Astrocyte (in vitro differentiated cells and primary cell): ENCODE data around the gene MTUS2. TPM values are rescaled to one million over a fixed set of nuclear protein-coding genes. Genes with fewer than 3 reads are reported as not detected.

Experiments
- DNase-seq: peaks from one replicate; pipeline ENCODE4 v3.0.0-alpha.2; 2010; ENCODE audit warnings: low read depth
- FAIRE-seq: peaks from 2 replicates; lab custom pipeline; 2011; peaks lifted over from hg19 to GRCh38; lab: Jason Lieb, UNC
- H2AFZ ChIP-seq: 2 replicates; pipeline ENCODE4 v1.6.0; 2012; ENCODE audit warnings: low read depth, low read length, inconsistent platforms
- H3K27ac ChIP-seq: 2 replicates; pipeline ENCODE4 v1.5.1; 2011; ENCODE audit warnings: low read depth, low read length, inconsistent platforms
- H3K27me3 ChIP-seq: 2 replicates; pipeline ENCODE4 v1.6.0; 2011; ENCODE audit warnings: low read length, inconsistent platforms; ENCODE audit not compliant: insufficient read depth
- H3K36me3 ChIP-seq: 2 replicates; pipeline ENCODE4 v1.5.1; 2011; ENCODE audit warnings: low read length, inconsistent platforms; ENCODE audit not compliant: insufficient read depth
- H3K4me1 ChIP-seq: 2 replicates; pipeline ENCODE4 v1.5.1; 2011; ENCODE audit warnings: low read length, inconsistent platforms; ENCODE audit not compliant: insufficient read depth
- H3K4me2 ChIP-seq: 2 replicates; pipeline ENCODE4 v1.6.0; 2012; ENCODE audit warnings: low read length, inconsistent platforms
- H3K4me3 ChIP-seq: 2 replicates; pipeline ENCODE4 v1.5.1; 2011; ENCODE audit warnings: low read depth, mild to moderate bottlenecking, low read length, inconsistent platforms; ENCODE audit not compliant: insufficient read depth
- H3K79me2 ChIP-seq: 2 replicates; pipeline ENCODE4 v1.6.0; 2012; ENCODE audit warnings: mild to moderate bottlenecking, low read length, inconsistent platforms; ENCODE audit not compliant: insufficient read depth
- H3K9ac ChIP-seq: 2 replicates; pipeline ENCODE4 v1.6.0; 2012; ENCODE audit warnings: mild to moderate bottlenecking, low read length, inconsistent platforms
- H3K9me3 ChIP-seq: 2 replicates; pipeline ENCODE4 v1.5.1; 2012; ENCODE audit warnings: low read depth, mild to moderate bottlenecking, low read length, inconsistent platforms; ENCODE audit not compliant: insufficient read depth
- H4K20me1 ChIP-seq: 2 replicates; pipeline ENCODE4 v1.6.0; 2012; ENCODE audit warnings: low read length, inconsistent platforms; ENCODE audit not compliant: insufficient read depth
- H3K27ac Mint-ChIP-seq: one replicate; pipeline ENCODE4 v1.8.0; 2021; ENCODE audit warnings: mild to moderate bottlenecking, mixed read lengths; ENCODE audit not compliant: unreplicated experiment
- H3K27me3 Mint-ChIP-seq: one replicate; pipeline ENCODE4 v1.8.0; 2021; ENCODE audit warnings: low read depth, mixed read lengths; ENCODE audit not compliant: unreplicated experiment
- H3K36me3 Mint-ChIP-seq: one replicate; pipeline ENCODE4 v1.8.0; 2021; ENCODE audit warnings: low read depth, mixed read lengths; ENCODE audit not compliant: unreplicated experiment
- H3K4me1 Mint-ChIP-seq: one replicate; pipeline ENCODE4 v1.8.0; 2021; ENCODE audit warnings: low read depth, mixed read lengths; ENCODE audit not compliant: unreplicated experiment
- H3K4me3 Mint-ChIP-seq: one replicate; pipeline ENCODE4 v1.8.0; 2021; ENCODE audit warnings: mild to moderate bottlenecking, moderate library complexity, mixed read lengths; ENCODE audit not compliant: unreplicated experiment
- H3K9me3 Mint-ChIP-seq: one replicate; pipeline ENCODE4 v1.8.0; 2021; ENCODE audit warnings: mild to moderate bottlenecking, mixed read lengths; ENCODE audit not compliant: unreplicated experiment
- CTCF ChIP-seq: IDR thresholded peaks from 2 replicates; pipeline ENCODE4 v1.5.1; 2011; ENCODE audit warnings: low read depth, mild to moderate bottlenecking, inconsistent platforms, low read length, moderate library complexity; ENCODE audit not compliant: insufficient read depth
- EZH2 ChIP-seq: IDR thresholded peaks from 2 replicates; pipeline ENCODE4 v1.6.1; 2012; ENCODE audit warnings: mild to moderate bottlenecking, low read length, inconsistent platforms; ENCODE audit not compliant: insufficient read depth
- total RNA-seq: library from RNA; stranded (reverse); gene quantifications from 2 replicates; pipeline ENCODE4 v1.2.1, GENCODE V29; 2021

The MTUS2 gene
- total RNA-seq, 1 donor from 2014 or later: 0.50 TPM

GRCh38 chr13:29005763-29006120, 185.6 kb downstream of the MTUS2 start:
- no peaks in the 10 kb centered on the region for H3K79me2 ChIP-seq
- Mint-ChIP-seq H3K4me1 (peaks cover 7% of the 10 kb centered on the region), H3K4me3 (no peak overlapping the region), H3K27ac (no peak overlapping the region), H3K9me3 (peaks cover under 1% of the 10 kb centered on the region), H3K36me3 (no peaks in the 10 kb centered on the region), H3K27me3 (peaks cover 29% of the 10 kb centered on the region)
- no peaks in the 10 kb centered on the region for H3K4me1 ChIP-seq
- no peaks in the 10 kb centered on the region for H4K20me1 ChIP-seq
- no peak for TF ChIP-seq CTCF
- no peak for TF ChIP-seq EZH2
- no peaks in the 10 kb centered on the region for H3K27me3 ChIP-seq
- H3K4me3 ChIP-seq: no peak overlapping the region
- no peak overlapping the region for H2AFZ ChIP-seq
- DNase-seq: no peak
- peaks cover 4% of the 10 kb centered on the region for H3K9me3 ChIP-seq
- no peaks in the 10 kb centered on the region for H3K36me3 ChIP-seq
- H3K4me2 ChIP-seq: no peak overlapping the region
- H3K27ac ChIP-seq: no peak overlapping the region
- no peak for FAIRE-seq
- H3K9ac ChIP-seq: no peak overlapping the region

GRCh38 chr13:29006359-29006850, 186.3 kb downstream of the MTUS2 start:
- no peak overlapping the region for H3K27ac Mint-ChIP-seq
- no peak for FAIRE-seq
- peaks cover 7% of the 10 kb centered on the region for H3K4me1 Mint-ChIP-seq
- Histone ChIP-seq H3K4me3 (no peak overlapping the region), H3K9me3 (peaks cover 1% of the 10 kb centered on the region), H3K9ac (no peak overlapping the region), H2AFZ (no peak overlapping the region), H3K4me2 (no peak overlapping the region), H3K27ac (no peak overlapping the region), H3K4me1 (no peaks in the 10 kb centered on the region), H3K79me2 (no peaks in the 10 kb centered on the region), H4K20me1 (no peaks in the 10 kb centered on the region), H3K36me3 (no peaks in the 10 kb centered on the region), H3K27me3 (no peaks in the 10 kb centered on the region)
- H3K9me3 Mint-ChIP-seq: no peaks in the 10 kb centered on the region
- DNase-seq: no peak
- TF ChIP-seq CTCF (no peak), EZH2 (no peak)
- H3K4me3 Mint-ChIP-seq: no peak overlapping the region
- H3K36me3 Mint-ChIP-seq: no peaks in the 10 kb centered on the region
- peaks cover 26% of the 10 kb centered on the region for H3K27me3 Mint-ChIP-seq

- DNase-seq (no peak), FAIRE-seq (no peak)
- H4K20me1 ChIP-seq: no peaks in the 10 kb centered on the region
- no peak overlapping the region for H3K9ac ChIP-seq
- H3K79me2 ChIP-seq: no peaks in the 10 kb centered on the region
- H3K27ac ChIP-seq: no peak overlapping the region
- no peak overlapping the region for H3K27ac Mint-ChIP-seq
- peaks cover 23% of the 10 kb centered on the region for H3K27me3 Mint-ChIP-seq
- no peak overlapping the region for H3K4me3 Mint-ChIP-seq
- H3K4me1 ChIP-seq: no peaks in the 10 kb centered on the region
- TF ChIP-seq CTCF (no peak), EZH2 (no peak)
- no peaks in the 10 kb centered on the region for H3K9me3 Mint-ChIP-seq
- no peak overlapping the region for H3K4me3 ChIP-seq
- H2AFZ ChIP-seq: no peak overlapping the region
- H3K36me3 Mint-ChIP-seq: no peaks in the 10 kb centered on the region
- H3K4me1 Mint-ChIP-seq: peaks cover 7% of the 10 kb centered on the region
- H3K36me3 ChIP-seq: no peaks in the 10 kb centered on the region
- no peaks in the 10 kb centered on the region for H3K27me3 ChIP-seq
- H3K4me2 ChIP-seq: no peak overlapping the region
- no peaks in the 10 kb centered on the region for H3K9me3 ChIP-seq
Observed at GRCh38 chr13:29008296-29008695, 188.2 kb downstream of the MTUS2 start.
